ENCODE data around the gene SDK1.

SDK1 gene

DNA sequence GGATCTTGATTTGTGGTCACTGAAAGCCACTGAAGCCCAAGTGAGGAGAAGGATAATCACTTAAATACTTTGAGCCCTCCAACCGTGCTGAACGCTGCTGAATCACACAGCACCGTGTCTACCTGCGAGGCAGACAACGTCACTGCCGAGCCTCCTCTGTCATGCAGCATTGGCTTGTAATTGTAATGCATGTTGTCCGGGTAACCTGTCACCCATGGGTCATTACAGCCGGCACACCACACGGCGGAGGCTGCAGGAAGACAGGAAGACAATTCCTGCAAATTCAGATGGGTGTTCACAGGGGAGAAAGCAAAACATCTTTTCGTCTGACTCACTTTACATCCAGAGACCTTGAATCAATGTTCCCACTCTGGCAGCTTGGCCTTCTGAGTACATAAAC, 835.0 kb downstream of the SDK1 start:
- no peak overlapping the region for H3K4ac ChIP-seq (ENCODE audit: low read depth in 1 of 2, low read length in 2 of 2)
- no peak overlapping the region for H2BK5ac ChIP-seq (ENCODE audit: low read depth, low read length, poor library complexity, severe bottlenecking)
- H3K4me1 ChIP-seq (ENCODE audit: control insufficient read depth, insufficient read depth, low read depth, low read length): peaks cover 2% of the 10 kb centered on the region
- H3K27ac ChIP-seq (ENCODE audit: low read length, poor library complexity, severe bottlenecking): no peak overlapping the region
- H3K79me1 ChIP-seq (replicated peaks; ENCODE audit: low read length, poor library complexity, severe bottlenecking): no peaks in the 10 kb centered on the region
- no peak overlapping the region for H3K23ac ChIP-seq (ENCODE audit: low read length in 2 of 2)
- H4K8ac ChIP-seq (ENCODE audit: low read length): no peak overlapping the region
- no peak for DNase-seq
- no peak overlapping the region for H3K4me3 ChIP-seq (ENCODE audit: insufficient read depth in 1 of 2, low read depth in 1 of 2, low read length in 2 of 2)
- H3K14ac ChIP-seq (ENCODE audit: low read length in 2 of 2): no peak overlapping the region
- no peak overlapping the region for H3K4me2 ChIP-seq (ENCODE audit: low read length, poor library complexity, severe bottlenecking)
- no peak overlapping the region for H3K9ac ChIP-seq (ENCODE audit: low read length)
- no peak overlapping the region for H2AFZ ChIP-seq (ENCODE audit: low read depth, low read length)
- no peak overlapping the region for H2BK15ac ChIP-seq (ENCODE audit: low read depth, poor library complexity, severe bottlenecking)
- no peaks in the 10 kb centered on the region for H3K9me3 ChIP-seq (ENCODE audit: control insufficient read depth, low read length)
- H3K36me3 ChIP-seq (ENCODE audit: control insufficient read depth in 1 of 2, insufficient read depth in 2 of 2, low read depth in 1 of 2, low read length in 2 of 2): peaks cover 0 to 10% of the 10 kb centered on the region in 2 experiments
- no peak overlapping the region for H2AK5ac ChIP-seq (ENCODE audit: low read length, severe bottlenecking)
- no peak overlapping the region for H4K91ac ChIP-seq (ENCODE audit: low read length)
- no peak overlapping the region for H2BK12ac ChIP-seq (ENCODE audit: low read length in 2 of 2)
- no peak overlapping the region for H3K18ac ChIP-seq (ENCODE audit: low read depth in 1 of 2, low read length in 2 of 2)
- 79% methylated on average over 11 of the region's 11 CpGs for WGBS
- no peak overlapping the region for H2BK120ac ChIP-seq (ENCODE audit: low read depth, low read length)
- H3K27me3 ChIP-seq (ENCODE audit: control insufficient read depth in 1 of 2, insufficient read depth in 1 of 2, low read length in 2 of 2): no peaks in the 10 kb centered on the region

- H3K27ac ChIP-seq (ENCODE audit: low read length, poor library complexity, severe bottlenecking): no peak overlapping the region
- H3K36me3 ChIP-seq (ENCODE audit: control insufficient read depth in 1 of 2, insufficient read depth in 2 of 2, low read depth in 1 of 2, low read length in 2 of 2): peaks cover 0 to 10% of the 10 kb centered on the region in 2 experiments
- H2BK120ac ChIP-seq (ENCODE audit: low read depth, low read length): no peak overlapping the region
- H2BK15ac ChIP-seq (ENCODE audit: low read depth, poor library complexity, severe bottlenecking): no peak overlapping the region
- H4K91ac ChIP-seq (ENCODE audit: low read length): no peak overlapping the region
- no peak overlapping the region for H3K14ac ChIP-seq (ENCODE audit: low read length in 2 of 2)
- no peak overlapping the region for H3K4ac ChIP-seq (ENCODE audit: low read depth in 1 of 2, low read length in 2 of 2)
- no peak for DNase-seq
- H3K9me3 ChIP-seq (ENCODE audit: control insufficient read depth, low read length): no peaks in the 10 kb centered on the region
- no peak overlapping the region for H3K4me2 ChIP-seq (ENCODE audit: low read length, poor library complexity, severe bottlenecking)
- H3K4me3 ChIP-seq (ENCODE audit: insufficient read depth in 1 of 2, low read depth in 1 of 2, low read length in 2 of 2): no peak overlapping the region
- no peak overlapping the region for H3K9ac ChIP-seq (ENCODE audit: low read length)
- 91% methylated on average over 22 of the region's 23 CpGs for WGBS
- no peak overlapping the region for H2AK5ac ChIP-seq (ENCODE audit: low read length, severe bottlenecking)
- no peak overlapping the region for H3K23ac ChIP-seq (ENCODE audit: low read length in 2 of 2)
- H2BK5ac ChIP-seq (ENCODE audit: low read depth, low read length, poor library complexity, severe bottlenecking): no peak overlapping the region
- no peak overlapping the region for H2AFZ ChIP-seq (ENCODE audit: low read depth, low read length)
- H3K27me3 ChIP-seq (ENCODE audit: control insufficient read depth in 1 of 2, insufficient read depth in 1 of 2, low read length in 2 of 2): no peaks in the 10 kb centered on the region
- H3K4me1 ChIP-seq (ENCODE audit: control insufficient read depth, insufficient read depth, low read depth, low read length): peaks cover 2% of the 10 kb centered on the region
- H3K18ac ChIP-seq (ENCODE audit: low read depth in 1 of 2, low read length in 2 of 2): no peak overlapping the region
- no peak overlapping the region for H4K8ac ChIP-seq (ENCODE audit: low read length)
- no peaks in the 10 kb centered on the region for H3K79me1 ChIP-seq (replicated peaks; ENCODE audit: low read length, poor library complexity, severe bottlenecking)
- H2BK12ac ChIP-seq (ENCODE audit: low read length in 2 of 2): no peak overlapping the region
These were observed 835.6 kb downstream of the SDK1 start for GRCh38 chr7:4136501-4137110.

GRCh38 chr7:4137552-4137951, 836.5 kb downstream of the SDK1 start:
- Histone ChIP-seq H3K27ac (ENCODE audit: low read length, poor library complexity, severe bottlenecking) (no peak overlapping the region), H2BK15ac (ENCODE audit: low read depth, poor library complexity, severe bottlenecking) (no peak overlapping the region), H4K91ac (ENCODE audit: low read length) (no peak overlapping the region), H3K4me2 (ENCODE audit: low read length, poor library complexity, severe bottlenecking) (no peak overlapping the region), H3K23ac (ENCODE audit: low read length in 2 of 2) (no peak overlapping the region), H3K79me1 (replicated peaks; ENCODE audit: low read length, poor library complexity, severe bottlenecking) (no peaks in the 10 kb centered on the region), H3K18ac (ENCODE audit: low read depth in 1 of 2, low read length in 2 of 2) (no peak overlapping the region), H3K9ac (ENCODE audit: low read length) (no peak overlapping the region), H2AK5ac (ENCODE audit: low read length, severe bottlenecking) (no peak overlapping the region), H2BK12ac (ENCODE audit: low read length in 2 of 2) (no peak overlapping the region), H3K4me1 (ENCODE audit: control insufficient read depth, insufficient read depth, low read depth, low read length) (peaks cover 2% of the 10 kb centered on the region), H3K9me3 (ENCODE audit: control insufficient read depth, low read length) (no peaks in the 10 kb centered on the region), H3K4ac (ENCODE audit: low read depth in 1 of 2, low read length in 2 of 2) (no peak overlapping the region), H2AFZ (ENCODE audit: low read depth, low read length) (no peak overlapping the region), H3K14ac (ENCODE audit: low read length in 2 of 2) (no peak overlapping the region), H3K4me3 (ENCODE audit: insufficient read depth in 1 of 2, low read depth in 1 of 2, low read length in 2 of 2) (no peak overlapping the region), H2BK120ac (ENCODE audit: low read depth, low read length) (no peak overlapping the region), H3K27me3 (ENCODE audit: control insufficient read depth in 1 of 2, insufficient read depth in 1 of 2, low read length in 2 of 2) (no peaks in the 10 kb centered on the region), H3K36me3 (ENCODE audit: control insufficient read depth in 1 of 2, insufficient read depth in 2 of 2, low read depth in 1 of 2, low read length in 2 of 2) (peaks cover 0 to 6% of the 10 kb centered on the region in 2 experiments), H2BK5ac (ENCODE audit: low read depth, low read length, poor library complexity, severe bottlenecking) (no peak overlapping the region), H4K8ac (ENCODE audit: low read length) (no peak overlapping the region)
- WGBS: 97% methylated on average over 14 of the region's 14 CpGs
- DNase-seq: no peak

GRCh38 chr7:4138866-4139265, 837.8 kb downstream of the SDK1 start:
- Histone ChIP-seq H3K4me2 (ENCODE audit: low read length, poor library complexity, severe bottlenecking) (no peak overlapping the region), H2AK5ac (ENCODE audit: low read length, severe bottlenecking) (no peak overlapping the region), H3K36me3 (ENCODE audit: control insufficient read depth in 1 of 2, insufficient read depth in 2 of 2, low read depth in 1 of 2, low read length in 2 of 2) (peaks cover 0 to 6% of the 10 kb centered on the region in 2 experiments), H3K4ac (ENCODE audit: low read depth in 1 of 2, low read length in 2 of 2) (no peak overlapping the region), H3K4me3 (ENCODE audit: insufficient read depth in 1 of 2, low read depth in 1 of 2, low read length in 2 of 2) (no peak overlapping the region), H3K14ac (ENCODE audit: low read length in 2 of 2) (no peak overlapping the region), H2BK5ac (ENCODE audit: low read depth, low read length, poor library complexity, severe bottlenecking) (no peak overlapping the region), H3K27ac (ENCODE audit: low read length, poor library complexity, severe bottlenecking) (no peak overlapping the region), H3K27me3 (ENCODE audit: control insufficient read depth in 1 of 2, insufficient read depth in 1 of 2, low read length in 2 of 2) (peaks cover 0 to 3% of the 10 kb centered on the region in 2 experiments), H4K91ac (ENCODE audit: low read length) (no peak overlapping the region), H2AFZ (ENCODE audit: low read depth, low read length) (no peak overlapping the region), H2BK12ac (ENCODE audit: low read length in 2 of 2) (no peak overlapping the region), H3K9ac (ENCODE audit: low read length) (no peak overlapping the region), H3K4me1 (ENCODE audit: control insufficient read depth, insufficient read depth, low read depth, low read length) (peaks cover 2% of the 10 kb centered on the region), H2BK120ac (ENCODE audit: low read depth, low read length) (no peak overlapping the region), H3K79me1 (replicated peaks; ENCODE audit: low read length, poor library complexity, severe bottlenecking) (no peaks in the 10 kb centered on the region), H2BK15ac (ENCODE audit: low read depth, poor library complexity, severe bottlenecking) (no peak overlapping the region), H3K9me3 (ENCODE audit: control insufficient read depth, low read length) (no peaks in the 10 kb centered on the region), H3K18ac (ENCODE audit: low read depth in 1 of 2, low read length in 2 of 2) (no peak overlapping the region), H4K8ac (ENCODE audit: low read length) (no peak overlapping the region), H3K23ac (ENCODE audit: low read length in 2 of 2) (no peak overlapping the region)
- WGBS: 86% methylated on average over 11 of the region's 11 CpGs
- no peak for DNase-seq

Measured in mesenchymal stem cell (in vitro differentiated cells and primary cell).